Limb (tissue), 2 donors: ENCODE measurements around the gene SHC4.
"Not testable (repeated sequence)": the region's sequence is repeated elsewhere in the genome, so short reads cannot be mapped to it uniquely, and the experiment has no call there.

Source experiments
- DNase-seq, 2 donors: peaks; one replicate each; pipeline ENCODE4 v3.0.0-alpha.2; 2016; ENCODE audit errors: extremely low spot score in 2 of 2

SHC4 gene

DNA sequence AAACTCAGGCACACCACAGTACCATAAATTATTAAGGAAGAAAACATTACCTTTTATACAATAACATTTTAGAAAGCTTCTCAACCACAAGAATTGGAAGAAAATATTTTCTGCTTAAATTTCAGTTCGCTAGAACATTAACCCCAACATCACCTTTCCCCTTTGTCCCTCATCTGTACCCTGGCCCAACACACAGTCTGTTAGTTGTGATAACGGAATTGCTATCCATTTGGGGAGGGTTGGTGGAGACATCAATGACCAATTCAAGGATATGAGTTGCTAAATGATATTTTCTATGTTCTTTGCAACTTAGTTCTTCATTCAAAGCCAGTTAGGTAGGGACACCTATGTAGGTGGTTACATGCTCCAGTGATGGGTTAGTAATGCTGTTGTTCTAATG, 80.0 kb downstream of the SHC4 start:
- no peak for DNase-seq

DNA sequence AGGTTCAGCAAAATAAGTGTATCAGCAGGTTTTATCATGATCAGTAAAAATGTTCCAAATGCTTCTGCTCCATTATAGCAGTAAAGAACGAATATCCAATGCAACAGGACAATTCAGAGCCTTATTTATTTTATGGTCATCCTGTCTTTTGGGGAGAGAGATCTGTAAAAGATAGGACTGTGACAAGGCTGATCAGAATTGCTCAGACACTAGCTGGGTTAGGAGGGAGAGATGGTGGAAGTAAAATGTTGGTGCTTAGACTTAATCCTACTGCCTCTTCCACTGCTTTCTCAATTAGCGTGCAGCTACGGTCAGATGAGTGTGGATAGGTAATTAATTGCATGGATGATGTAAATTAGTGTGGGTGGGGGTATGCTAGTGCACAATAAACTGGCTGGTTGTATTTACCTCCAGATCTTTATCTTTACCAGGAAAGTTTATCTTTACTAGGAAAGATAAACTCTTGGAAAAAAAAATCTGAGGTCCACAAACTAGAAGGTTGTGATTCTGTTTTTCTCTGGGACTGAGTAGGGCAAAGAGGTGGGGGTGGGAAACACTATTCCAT, 83.6 kb downstream of the SHC4 start:
- DNase-seq: no peak

DNA sequence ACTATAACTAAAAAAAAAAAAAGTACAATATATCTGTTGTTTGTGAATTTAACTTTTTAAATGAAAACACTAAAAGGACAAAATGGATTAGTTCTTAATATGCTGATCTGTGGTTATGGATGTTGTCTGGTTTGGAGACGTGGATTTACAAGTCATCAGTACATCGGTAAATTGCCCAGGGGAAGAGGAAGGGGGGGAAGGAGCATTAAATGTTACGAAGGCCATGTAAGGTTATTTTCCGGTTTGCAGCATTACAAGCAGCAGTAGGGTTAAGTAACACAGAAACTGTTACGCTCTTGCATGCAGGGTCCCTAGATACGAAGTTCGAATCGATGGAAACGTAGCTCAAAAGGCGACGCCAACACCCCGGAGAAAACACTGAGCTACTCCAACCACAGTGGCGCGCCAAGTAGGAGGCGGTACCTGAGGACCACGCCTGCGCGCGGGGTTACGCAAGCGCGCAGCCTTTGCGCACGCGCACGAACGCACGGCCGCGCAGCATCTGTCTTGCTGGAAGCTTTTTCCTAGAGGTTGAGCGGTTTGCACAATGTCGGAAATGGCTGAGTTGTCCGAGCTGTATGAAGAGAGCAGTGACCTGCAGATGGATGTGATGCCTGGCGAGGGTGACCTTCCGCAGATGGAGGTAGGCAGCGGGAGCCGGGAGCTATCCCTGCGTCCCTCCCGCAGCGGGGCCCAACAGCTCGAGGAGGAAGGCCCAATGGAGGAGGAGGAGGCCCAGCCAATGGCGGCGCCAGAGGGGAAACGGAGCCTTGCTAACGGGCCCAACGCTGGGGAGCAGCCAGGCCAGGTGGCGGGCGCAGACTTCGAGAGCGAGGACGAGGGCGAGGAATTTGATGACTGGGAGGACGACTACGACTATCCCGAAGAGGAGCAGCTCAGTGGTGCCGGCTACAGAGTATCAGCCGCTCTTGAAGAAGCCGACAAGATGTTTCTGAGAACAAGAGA, 85.8 kb downstream of the SHC4 start, which contains the start of gene EID1:
EID1 (plus strand) TSS at position 505 of the 966 bp plus-strand sequence; CDS start at position 548, 43 bp downstream.
- DNase-seq: peak; percentile 95 to 97

DNA sequence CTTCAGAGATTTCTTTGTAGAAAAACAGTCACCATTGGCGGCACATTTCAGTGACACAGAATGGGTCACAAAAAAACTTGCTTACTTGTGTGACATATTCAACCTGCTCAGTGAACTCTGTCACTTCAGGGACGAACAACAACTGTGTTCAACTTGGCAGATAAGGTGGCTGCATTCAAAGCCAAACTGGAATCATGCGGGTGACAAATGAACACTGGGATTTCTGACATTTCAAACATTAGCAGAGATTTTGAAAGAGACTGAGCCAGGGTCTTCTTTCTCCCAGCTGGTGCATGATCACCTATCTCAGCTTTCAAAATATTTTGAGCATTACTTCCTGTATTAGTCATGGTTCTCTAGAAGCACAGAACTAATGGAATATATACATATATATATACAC, 87.7 kb downstream of the SHC4 start:
- no peak for DNase-seq

DNA sequence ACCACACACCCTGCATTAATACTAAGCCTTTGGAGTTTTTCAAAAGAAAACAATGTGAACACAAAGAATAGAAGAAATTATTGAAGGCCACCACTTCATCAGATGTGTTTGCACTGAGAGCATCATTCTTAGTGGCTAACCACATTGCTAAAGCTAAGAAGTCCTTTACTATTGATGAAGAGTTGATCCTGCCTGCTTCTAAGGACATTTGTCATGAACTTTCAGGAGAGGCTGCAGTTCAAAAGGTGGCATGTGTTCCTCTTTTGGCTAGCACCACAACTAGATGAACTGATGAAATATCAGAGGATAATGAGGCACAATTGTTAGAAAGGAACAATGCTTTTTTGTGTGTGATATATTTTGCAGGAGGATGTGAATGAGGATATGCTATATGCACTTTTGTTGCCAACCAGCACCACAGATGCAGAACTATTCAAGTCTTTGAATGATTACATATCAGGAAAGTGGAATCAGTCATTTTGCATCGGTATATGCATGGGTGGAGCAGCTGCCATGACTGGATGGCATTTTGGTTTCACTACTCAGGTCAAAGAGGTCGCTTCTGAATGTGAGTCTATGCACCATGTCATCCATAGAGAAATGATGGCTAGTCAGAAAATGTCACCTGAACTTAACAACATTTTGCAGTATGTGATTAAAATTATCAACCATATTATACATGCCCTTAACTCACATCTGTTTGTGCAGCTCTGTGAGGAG, 88.3 kb downstream of the SHC4 start:
- DNase-seq: no peak

DNA sequence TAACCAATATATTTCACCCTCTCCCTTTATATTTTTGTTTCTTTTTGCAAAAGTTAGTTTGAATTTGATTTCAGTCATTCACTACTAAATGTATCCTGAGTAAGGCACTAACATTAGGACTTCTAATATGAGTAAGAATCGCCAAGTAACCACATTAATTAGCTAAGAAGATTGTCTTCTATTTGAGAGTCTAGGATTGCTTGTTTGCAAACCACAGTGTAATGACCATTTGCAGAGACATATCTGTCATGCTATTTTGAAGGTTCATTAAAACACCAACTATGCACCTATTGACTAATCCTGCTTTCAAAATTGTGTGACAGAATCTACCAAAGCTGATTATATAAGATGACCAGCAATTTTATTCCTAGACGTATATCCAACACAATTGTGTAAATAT, 91.1 kb downstream of the SHC4 start:
- no peak for DNase-seq

DNA sequence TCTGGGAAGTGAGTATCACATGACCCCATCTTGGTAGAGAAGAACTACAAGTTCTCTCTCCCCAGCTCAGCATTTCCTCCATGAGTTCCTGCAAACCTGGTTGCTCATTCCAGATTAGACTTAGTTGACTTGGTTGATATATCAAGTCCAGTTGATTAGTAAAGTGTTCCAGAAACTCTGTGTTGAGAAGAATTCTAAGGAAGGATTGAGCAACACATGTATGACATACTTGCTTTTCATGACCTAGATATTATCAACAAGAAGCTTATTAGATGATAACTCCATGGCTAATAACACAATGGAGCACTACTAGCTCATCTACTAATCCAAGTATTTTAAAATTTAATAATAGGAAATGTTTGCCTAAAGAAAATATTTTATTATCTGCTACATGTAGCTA, 92.2 kb downstream of the SHC4 start:
- DNase-seq: no peak

DNA sequence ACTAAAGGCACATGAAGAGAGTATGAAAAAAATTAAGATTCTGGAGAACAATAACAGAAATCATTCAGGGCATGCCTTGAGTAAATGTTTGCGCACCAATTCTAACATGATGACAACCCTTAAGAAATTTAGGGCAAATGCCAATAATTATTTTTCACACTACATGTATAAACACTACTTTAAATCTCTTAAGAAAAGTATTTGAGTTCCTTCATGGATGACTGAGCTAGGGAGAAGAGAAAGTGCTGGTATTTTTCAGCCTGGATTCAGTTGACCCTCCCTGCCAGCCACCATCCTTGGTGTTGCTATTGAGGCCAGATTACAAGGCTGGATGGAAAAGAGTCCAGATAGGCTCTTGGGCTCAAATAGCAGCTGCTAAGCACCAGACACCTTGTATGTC, 93.8 kb downstream of the SHC4 start:
- no peak for DNase-seq

DNA sequence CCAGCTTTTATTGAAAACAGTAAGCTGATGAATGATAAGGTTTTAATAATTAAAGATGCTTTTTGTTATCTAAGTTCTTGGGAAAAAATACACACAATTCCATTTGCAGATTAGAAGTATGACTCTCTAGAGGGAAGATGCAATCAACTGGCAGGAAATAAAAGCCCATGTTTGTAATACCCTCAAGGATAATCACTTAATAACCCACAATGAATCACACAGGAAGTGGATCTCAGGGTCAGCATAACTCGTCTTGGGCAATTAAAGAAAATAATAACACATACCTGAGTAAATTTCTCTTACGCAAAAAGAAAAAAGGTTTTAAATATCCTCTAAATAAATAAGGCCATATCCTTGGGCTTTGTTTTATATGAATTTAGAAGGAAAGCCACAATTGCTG, 95.2 kb downstream of the SHC4 start:
- DNase-seq: no peak

DNA sequence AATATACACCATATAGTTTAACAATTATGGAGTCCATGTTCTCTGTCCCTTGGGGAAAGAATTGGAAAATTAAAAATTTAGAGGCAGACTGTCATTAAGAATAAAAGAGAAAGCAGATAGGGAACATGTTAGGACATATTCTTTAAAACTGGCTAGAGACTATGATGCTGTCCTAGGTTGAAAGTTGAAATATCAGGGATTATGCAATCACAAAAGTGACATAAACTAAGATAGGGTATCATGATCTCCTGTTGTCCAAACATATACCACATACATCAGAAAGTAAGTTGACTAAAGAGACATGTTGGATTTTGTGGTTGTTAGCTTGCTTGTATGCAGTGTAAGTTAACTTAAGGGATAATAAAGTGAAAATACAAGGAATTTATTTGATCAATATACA, 95.7 kb downstream of the SHC4 start:
- DNase-seq: no peak

DNA sequence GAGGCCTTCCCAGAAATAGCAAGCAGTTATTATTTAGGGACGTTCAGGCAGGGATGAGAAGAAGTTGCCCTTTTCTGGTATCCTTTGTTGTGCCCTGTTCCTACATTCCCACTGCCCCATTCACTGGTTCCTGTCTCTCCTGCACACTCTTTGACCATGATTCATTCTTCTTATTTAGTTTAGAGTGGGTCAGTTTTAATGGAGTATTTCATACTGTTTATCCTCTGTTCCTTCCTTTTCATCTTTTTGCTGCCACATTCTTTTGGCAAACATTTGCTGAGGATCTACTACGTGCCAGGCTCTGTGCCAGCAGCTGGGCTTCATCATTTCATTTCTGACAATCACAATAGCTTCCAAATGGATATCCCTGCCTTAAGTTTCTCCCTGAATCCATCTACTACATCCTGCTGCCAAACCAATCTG, 97.6 kb downstream of the SHC4 start:
- DNase-seq: no peak

DNA sequence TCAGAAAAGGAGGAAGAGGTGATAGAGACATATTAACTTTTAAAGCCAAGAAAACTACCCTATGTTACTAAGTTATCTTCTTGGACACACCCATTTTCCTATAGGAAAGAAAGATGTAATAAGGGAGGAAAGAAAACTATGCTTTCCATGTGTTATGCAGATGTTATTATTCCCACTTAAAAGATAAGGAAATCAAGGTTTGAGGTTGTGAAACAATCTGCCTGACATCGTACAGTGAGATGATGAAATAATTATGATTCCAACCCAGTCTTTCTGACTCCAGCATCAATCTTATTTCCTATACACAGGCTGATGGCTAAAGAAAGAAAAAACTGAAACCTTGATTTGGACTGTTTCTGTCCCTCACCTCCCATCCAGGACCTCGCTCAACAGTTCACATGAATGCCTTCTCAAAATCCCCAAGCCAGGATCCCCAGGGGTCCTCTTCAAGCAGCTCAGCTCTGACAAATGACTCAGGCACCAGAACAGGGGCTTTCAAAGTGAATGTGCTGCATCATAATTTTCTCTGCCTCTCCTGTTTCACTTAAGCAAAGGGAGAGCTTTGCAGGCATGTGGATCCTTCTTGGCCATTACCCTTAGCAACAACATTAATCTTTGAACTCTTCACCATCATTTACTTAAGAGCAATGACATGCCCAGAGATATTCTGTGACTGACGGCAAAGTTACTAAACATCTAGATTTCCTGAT, 98.2 kb downstream of the SHC4 start:
- DNase-seq: no peak

DNA sequence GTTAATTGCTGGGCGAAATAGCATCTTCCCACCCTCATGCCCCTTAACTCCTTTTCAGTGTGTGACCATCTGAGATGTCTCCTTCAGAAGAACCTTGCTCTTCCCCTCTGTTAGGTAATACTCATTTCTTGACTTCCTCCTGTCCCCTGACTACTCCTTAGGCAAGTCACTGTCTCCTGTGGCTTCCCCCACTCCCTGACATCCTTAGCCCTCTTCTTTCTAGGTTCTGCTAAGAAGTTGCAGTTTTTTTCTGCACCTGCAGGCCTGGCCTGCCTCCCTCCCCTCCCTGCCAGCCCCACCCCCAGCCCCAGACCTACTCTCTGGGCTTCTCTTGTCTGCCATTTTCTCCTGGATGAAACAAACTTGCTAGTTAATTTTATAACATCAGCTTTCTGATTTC, 101.0 kb downstream of the SHC4 start:
- no peak for DNase-seq

DNA sequence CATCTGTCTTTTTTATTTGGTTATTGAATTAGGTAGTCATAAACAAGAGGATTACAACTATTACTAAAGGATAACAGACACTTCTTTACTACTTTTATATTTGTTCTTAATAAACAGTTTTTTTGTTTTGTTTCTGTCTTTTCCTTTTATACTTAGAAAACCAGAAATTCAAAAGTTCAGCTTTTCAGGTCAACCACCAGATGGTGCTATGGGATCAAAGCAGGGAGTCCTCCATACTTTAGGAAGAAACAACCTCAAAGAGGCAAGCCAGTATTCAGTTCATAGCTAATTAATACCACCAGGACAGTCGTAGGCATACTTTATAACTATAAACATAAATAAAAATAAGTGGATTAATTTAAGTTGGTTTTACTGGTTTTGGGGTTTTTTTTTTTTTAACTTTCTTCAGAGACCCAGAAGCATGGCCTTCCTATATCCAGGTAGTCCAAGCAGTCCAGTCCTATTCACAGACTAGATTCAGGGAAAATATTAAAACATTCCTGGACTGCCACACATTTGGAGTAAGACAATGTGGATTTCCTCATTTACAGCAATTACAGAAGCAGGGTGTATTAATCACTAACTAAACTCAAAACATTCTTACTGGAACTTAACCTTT, 101.8 kb downstream of the SHC4 start:
- DNase-seq: peak in 1 of 2 donors; percentile 87

DNA sequence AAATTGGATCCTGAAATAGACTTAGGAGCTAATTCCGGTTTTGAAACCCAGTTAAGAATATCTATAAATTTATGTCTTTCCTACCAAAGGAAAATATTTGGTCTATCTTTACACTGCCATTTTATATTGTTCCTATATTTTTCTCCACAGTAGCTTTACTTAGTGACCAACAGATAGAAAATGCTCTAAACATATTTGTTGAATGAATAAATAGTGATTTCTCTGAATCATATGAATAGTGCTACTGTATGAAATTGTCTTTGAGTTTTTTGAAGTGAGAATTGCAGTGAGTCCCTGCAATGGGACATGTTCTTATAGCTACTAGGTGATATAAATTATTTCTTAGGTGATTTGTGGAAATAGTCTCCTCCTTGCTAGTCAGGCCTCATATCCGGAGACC, 104.3 kb downstream of the SHC4 start:
- DNase-seq: no peak

DNA sequence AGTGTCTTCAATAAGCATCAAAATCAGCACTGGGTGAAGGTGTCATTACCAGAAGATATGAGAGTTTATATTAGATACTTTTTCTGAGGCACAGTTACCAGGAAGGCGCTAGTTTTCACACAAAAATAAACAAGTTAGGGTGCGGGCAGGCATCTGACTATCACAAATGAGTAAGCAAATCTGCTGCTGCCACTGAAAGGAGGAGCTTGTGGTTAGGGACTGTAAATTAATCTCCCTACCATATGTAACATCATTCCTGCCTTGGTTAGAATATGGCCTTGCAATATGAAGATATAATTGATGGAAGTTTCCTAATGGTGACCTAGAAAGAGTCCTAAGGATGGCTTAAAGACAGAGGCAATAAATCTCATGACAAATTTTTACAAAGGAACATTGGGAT, 105.3 kb downstream of the SHC4 start:
- no peak for DNase-seq

DNA sequence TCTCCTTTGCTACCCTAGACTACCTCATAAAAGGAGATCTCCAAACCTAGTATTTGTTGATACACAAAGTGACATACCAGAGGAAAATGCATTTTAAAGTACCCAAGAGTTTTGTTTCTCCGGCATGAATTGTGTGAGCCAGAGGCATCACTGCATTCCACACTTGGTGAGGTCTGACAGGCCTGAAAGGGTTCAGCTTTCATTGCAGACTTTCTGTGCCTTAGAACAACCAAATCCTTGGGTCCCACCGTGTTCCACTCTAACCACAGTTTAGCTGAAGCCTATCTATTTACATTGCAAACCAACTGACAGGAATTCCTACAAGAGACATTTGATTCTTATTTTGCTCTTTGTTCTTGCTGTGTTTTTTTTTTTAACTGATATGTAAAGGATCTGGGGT, 106.8 kb downstream of the SHC4 start:
- DNase-seq: no peak

DNA sequence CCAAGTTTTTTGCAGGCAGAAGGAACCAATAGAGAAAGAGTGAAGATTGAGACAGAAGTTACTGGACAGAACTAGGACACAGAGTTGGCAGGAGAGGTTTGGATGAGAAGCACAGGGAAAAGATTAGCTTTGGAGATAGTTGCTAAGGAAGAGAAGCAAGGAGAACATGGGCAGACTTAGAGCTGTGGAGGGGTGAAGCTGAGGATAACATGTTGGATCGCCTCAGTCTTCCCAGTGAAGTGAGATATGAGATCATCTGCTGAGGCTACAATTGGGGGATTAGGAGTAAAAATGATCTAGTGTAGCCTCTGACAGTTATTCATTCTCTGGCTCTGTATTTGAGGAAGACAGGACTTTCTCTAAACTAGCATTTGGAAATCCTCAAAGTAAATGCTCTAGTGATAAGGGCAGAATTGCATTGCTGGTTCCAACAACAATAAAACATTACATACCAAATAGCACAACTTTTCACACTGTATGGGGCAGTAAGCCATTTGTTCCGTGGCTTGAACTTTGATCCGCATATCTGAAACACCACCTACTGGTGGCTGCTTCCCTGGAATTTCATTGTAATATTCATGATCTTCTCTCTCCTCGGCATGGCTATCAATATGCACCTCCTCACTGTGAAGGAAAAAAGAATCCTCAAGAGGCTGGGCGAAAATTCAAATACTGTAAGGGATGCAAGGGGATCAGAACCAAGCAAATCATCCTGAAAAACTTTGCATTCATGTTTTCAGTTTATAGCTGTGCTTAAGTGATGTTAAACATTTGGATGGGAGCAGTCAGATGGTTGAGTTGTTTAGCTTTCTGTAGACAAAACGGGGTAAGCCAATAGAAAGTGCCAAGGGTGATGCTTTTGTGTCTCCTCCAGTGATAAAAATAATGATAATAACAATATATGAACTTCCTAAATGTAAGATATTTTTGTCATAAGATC, 107.9 kb downstream of the SHC4 start:
- DNase-seq: peak in 1 of 2 donors; percentile 12

DNA sequence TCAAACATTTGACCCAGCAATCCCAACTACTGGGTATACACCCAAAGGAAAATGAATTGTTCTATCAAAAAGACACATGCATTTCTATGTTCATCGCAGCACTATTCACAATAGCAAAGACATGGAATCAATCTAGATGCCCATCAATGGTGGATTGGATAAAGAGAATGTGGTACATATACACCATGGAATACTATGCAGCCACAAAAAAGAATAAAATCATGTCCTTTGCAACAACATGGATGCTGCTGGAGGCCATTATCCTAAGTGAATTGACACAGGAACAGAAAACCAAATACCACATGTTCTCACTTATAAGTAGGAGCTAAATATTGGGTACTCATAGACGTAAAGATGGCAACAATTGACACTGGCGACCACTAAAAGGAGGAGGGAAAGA, 109.3 kb downstream of the SHC4 start:
- DNase-seq: not testable (repeated sequence)

DNA sequence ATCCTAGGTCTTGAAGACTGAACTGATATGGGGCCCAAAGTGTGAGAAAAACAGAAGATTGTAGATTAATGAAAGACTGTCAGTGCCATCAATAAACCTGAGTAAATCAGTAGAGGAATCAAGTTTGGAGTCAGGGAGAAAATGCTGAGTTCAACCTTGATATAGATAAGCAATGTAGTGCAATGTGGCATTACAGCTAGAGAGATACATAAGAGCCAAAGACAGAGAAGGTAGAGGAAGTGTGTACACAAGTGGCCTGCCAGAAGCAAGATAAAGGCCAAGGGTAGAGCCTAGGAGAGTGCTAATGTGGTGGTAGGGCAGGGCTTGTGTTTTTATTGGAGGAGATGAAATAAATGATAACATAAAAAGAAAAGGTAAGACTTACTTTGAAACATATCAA, 111.8 kb downstream of the SHC4 start:
- no peak for DNase-seq
